GM23338 (cell line): ENCODE measurements around the gene ECE1. TPM values are rescaled to one million over a fixed set of nuclear protein-coding genes. Genes with fewer than 3 reads are reported as not detected.

Experiments
- ATAC-seq: fragments of 200-7000 bp; cut with Tn5 transposase; 3 replicates; pipeline ENCODE4 v1.9.1; 2020
- DNase-seq: peaks from one replicate; pipeline ENCODE4 v3.0.0-alpha.2; 2015; ENCODE audit warnings: low spot score
- H2AFZ ChIP-seq: fragments of 200-600 bp; sonication (generic); 2 replicates; pipeline ENCODE4 v1.8.0; 2016; ENCODE audit warnings: antibody characterized with exemption, mild to moderate bottlenecking, moderate library complexity
- H3F3A ChIP-seq: fragments of 200-600 bp; sonication (generic); replicated peaks from 2 replicates; pipeline ENCODE4 v1.8.0; 2017; ENCODE audit warnings: antibody characterized with exemption, mixed run types, low read depth
- H3K27ac ChIP-seq: fragments of 200-600 bp; sonication (generic); 2 replicates; pipeline ENCODE4 v1.6.1; 2016; ENCODE audit warnings: low read depth
- H3K27me3 ChIP-seq: fragments of 200-600 bp; sonication (generic); 2 replicates; pipeline ENCODE4 v1.8.0; 2016; ENCODE audit warnings: mild to moderate bottlenecking, mixed run types, moderate library complexity; ENCODE audit not compliant: insufficient read depth
- H3K36me3 ChIP-seq: fragments of 200-600 bp; sonication (generic); 2 replicates; pipeline ENCODE4 v1.8.0; 2016; ENCODE audit warnings: mild to moderate bottlenecking; ENCODE audit not compliant: insufficient read depth
- H3K4me1 ChIP-seq: fragments of 200-600 bp; sonication (generic); 2 replicates; pipeline ENCODE4 v1.8.0; 2016; ENCODE audit warnings: mild to moderate bottlenecking, moderate library complexity; ENCODE audit not compliant: insufficient read depth
- H3K4me2 ChIP-seq: fragments of 200-600 bp; sonication (generic); 2 replicates; pipeline ENCODE4 v1.7.1; 2017; ENCODE audit warnings: mixed run types
- H3K4me3 ChIP-seq: fragments of 200-600 bp; sonication (generic); 2 replicates; pipeline ENCODE4 v1.6.1; 2016; ENCODE audit warnings: mixed run types
- H3K79me2 ChIP-seq: fragments of 200-600 bp; sonication (generic); replicated peaks from 2 replicates; pipeline ENCODE4 v1.8.0; 2017; ENCODE audit warnings: mild to moderate bottlenecking; ENCODE audit not compliant: insufficient read depth
- H3K9me2 ChIP-seq: fragments of 200-600 bp; sonication (generic); 2 replicates; pipeline ENCODE4 v1.8.0; 2017; ENCODE audit not compliant: insufficient read depth
- H4K20me1 ChIP-seq: fragments of 200-600 bp; sonication (generic); replicated peaks from 2 replicates; pipeline ENCODE4 v1.8.0; 2017; ENCODE audit warnings: mild to moderate bottlenecking; ENCODE audit not compliant: insufficient read depth
- H3K27ac Mint-ChIP-seq: 2 replicates; pipeline ENCODE4 v1.8.0; 2020; ENCODE audit warnings: inconsistent platforms, mild to moderate bottlenecking, moderate library complexity, mixed read lengths
- H3K27me3 Mint-ChIP-seq: 3 replicates; pipeline ENCODE4 v1.8.0; 2022; ENCODE audit warnings: low read depth, mild to moderate bottlenecking, moderate library complexity, mixed read lengths, inconsistent platforms; ENCODE audit not compliant: insufficient read depth, poor library complexity
- H3K36me3 Mint-ChIP-seq: 3 replicates; pipeline ENCODE4 v1.8.0; 2021; ENCODE audit warnings: low read depth, mild to moderate bottlenecking, inconsistent platforms, moderate library complexity, mixed read lengths
- H3K4me1 Mint-ChIP-seq: 3 replicates; pipeline ENCODE4 v1.8.0; 2020; ENCODE audit warnings: mild to moderate bottlenecking, inconsistent platforms, mixed read lengths
- H3K4me3 Mint-ChIP-seq: 3 replicates; pipeline ENCODE4 v1.8.0; 2021; ENCODE audit warnings: moderate library complexity, mild to moderate bottlenecking, inconsistent platforms, mixed read lengths
- H3K9me3 Mint-ChIP-seq: 3 replicates; pipeline ENCODE4 v1.8.0; 2020; ENCODE audit warnings: moderate library complexity, mild to moderate bottlenecking, inconsistent platforms, mixed read lengths
- CREB1 ChIP-seq: fragments of 250-450 bp; sonication (Bioruptor Pico); IDR thresholded peaks from 2 replicates; pipeline ENCODE4 v1.5.0; 2020; ENCODE audit warnings: low read depth, mild to moderate bottlenecking, moderate library complexity
- EZH2 ChIP-seq: fragments of 200-600 bp; sonication (generic); IDR thresholded peaks from one replicate; pipeline ENCODE4 v1.8.0; 2017; ENCODE audit warnings: antibody characterized with exemption, mild to moderate bottlenecking, low read depth; ENCODE audit not compliant: unreplicated experiment
- NANOG ChIP-seq: IDR thresholded peaks from 2 replicates; pipeline ENCODE4 v1.6.1; 2016; ENCODE audit warnings: antibody characterized with exemption, borderline replicate concordance
- POLR2AphosphoS5 ChIP-seq: IDR thresholded peaks from 2 replicates; pipeline ENCODE4 v1.6.1; 2016; ENCODE audit warnings: antibody characterized with exemption, low read depth
- STAT1 ChIP-seq: IDR thresholded peaks from one replicate; pipeline ENCODE4 v1.6.1; 2016; ENCODE audit warnings: antibody characterized with exemption; ENCODE audit not compliant: unreplicated experiment
- ZNF114 ChIP-seq: fragments of 250-450 bp; sonication (Bioruptor Pico); IDR thresholded peaks from 2 replicates; pipeline ENCODE4 v1.5.0; 2020; ENCODE audit warnings: mild to moderate bottlenecking, moderate library complexity
- ZNF331 ChIP-seq: fragments of 250-450 bp; sonication (Bioruptor Pico); IDR thresholded peaks from 2 replicates; pipeline ENCODE4 v1.5.0; 2020; ENCODE audit warnings: low read depth, mild to moderate bottlenecking, moderate library complexity
- polyA plus RNA-seq: library from polyadenylated mRNA; unstranded; fragments of >200 nt; fragmentation: Nextera tagmentation; extraction: Ambion mirVana; gene quantifications from 2 replicates; pipeline ENCODE4 v1.2.1, GENCODE V29; 2016
- total RNA-seq: library from RNA; depleted of rRNA; stranded (reverse); fragments of >200 nt; shearing (Covaris generic); gene quantifications from 2 replicates; pipeline ENCODE4 v1.2.3, GENCODE V29; 2014
- TF ChIP-seq, protein P1 (sequence below), 2 experiments: fragments of 200-600 bp in 1 of 2; sonication (generic) in 1 of 2; conservative IDR thresholded peaks; 2 replicates each; pipeline versions ENCODE4 v1.5.1 to v1.6.1; 2016 to 2017; ENCODE audit warnings: antibody characterized with exemption in 2 of 2, low read depth in 2 of 2, mild to moderate bottlenecking in 2 of 2, moderate library complexity in 1 of 2
- TF ChIP-seq, protein P2 (sequence below): IDR thresholded peaks from 2 replicates; pipeline ENCODE4 v1.6.1; 2016; ENCODE audit warnings: antibody characterized with exemption
- TF ChIP-seq, protein P3 (sequence below): IDR thresholded peaks from one replicate; pipeline ENCODE4 v1.6.1; 2018; ENCODE audit warnings: antibody characterized with exemption; ENCODE audit not compliant: unreplicated experiment

Gene ECE1
- total and polyA plus RNA-seq, 2 experiments from 2014 or later, result 11.0 to 45.0 TPM

DNA sequence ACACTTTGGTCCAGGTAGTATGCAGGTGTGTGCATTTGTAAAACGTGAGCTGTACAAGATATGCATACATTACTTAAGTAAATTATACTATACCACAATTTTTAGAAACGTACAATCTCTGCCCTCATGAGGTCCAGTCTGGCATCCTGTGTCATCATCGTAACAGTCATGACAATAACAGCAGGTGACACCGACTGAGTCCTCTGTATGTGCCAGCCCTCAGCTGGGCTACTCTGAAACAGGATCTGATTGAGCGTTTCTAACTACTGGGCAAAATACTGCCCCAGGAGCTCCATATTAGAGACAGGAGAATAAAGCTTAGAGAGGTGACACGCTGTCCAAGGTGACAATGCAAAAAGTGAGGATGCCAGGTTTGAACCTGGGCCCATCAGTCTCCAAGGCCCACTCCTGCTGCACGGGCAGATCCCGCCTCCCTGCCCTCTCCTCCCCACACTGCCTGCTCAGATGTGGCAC, 47.2 kb upstream of the ECE1 start (continued):
- TF ChIP-seq, protein P1, sequence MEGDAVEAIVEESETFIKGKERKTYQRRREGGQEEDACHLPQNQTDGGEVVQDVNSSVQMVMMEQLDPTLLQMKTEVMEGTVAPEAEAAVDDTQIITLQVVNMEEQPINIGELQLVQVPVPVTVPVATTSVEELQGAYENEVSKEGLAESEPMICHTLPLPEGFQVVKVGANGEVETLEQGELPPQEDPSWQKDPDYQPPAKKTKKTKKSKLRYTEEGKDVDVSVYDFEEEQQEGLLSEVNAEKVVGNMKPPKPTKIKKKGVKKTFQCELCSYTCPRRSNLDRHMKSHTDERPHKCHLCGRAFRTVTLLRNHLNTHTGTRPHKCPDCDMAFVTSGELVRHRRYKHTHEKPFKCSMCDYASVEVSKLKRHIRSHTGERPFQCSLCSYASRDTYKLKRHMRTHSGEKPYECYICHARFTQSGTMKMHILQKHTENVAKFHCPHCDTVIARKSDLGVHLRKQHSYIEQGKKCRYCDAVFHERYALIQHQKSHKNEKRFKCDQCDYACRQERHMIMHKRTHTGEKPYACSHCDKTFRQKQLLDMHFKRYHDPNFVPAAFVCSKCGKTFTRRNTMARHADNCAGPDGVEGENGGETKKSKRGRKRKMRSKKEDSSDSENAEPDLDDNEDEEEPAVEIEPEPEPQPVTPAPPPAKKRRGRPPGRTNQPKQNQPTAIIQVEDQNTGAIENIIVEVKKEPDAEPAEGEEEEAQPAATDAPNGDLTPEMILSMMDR (conservative IDR thresholded peaks at IDR 0.05; ENCODE audit: low read depth in 2 of 2), result no peak
- no peak for TF ChIP-seq ZNF331 (CRISPR knock-in tag)
- TF ChIP-seq, protein P2, sequence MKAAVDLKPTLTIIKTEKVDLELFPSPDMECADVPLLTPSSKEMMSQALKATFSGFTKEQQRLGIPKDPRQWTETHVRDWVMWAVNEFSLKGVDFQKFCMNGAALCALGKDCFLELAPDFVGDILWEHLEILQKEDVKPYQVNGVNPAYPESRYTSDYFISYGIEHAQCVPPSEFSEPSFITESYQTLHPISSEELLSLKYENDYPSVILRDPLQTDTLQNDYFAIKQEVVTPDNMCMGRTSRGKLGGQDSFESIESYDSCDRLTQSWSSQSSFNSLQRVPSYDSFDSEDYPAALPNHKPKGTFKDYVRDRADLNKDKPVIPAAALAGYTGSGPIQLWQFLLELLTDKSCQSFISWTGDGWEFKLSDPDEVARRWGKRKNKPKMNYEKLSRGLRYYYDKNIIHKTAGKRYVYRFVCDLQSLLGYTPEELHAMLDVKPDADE, result no peak
- TF ChIP-seq STAT1, result no peak

DNA sequence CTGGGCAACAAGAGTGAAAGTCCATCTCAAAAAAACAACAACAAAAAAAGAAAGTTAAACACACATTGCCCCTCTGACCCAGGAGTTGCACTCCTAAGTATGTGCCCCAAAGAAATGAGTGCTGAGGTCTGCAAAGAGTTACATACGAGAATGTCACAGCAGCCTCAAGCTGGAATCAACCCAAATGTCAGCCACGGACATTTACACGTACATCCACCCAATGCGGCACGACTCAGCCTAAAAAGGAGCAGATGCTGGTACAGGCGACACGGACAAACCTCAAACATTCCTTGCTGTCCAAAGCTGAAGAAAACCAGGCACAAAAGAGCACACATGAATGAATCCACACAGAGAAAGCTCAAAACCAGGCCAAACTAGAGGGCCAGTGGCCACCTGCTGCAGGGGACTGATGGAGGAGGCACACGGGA, 46.8 kb upstream of the ECE1 start:
- H3K79me2 ChIP-seq, result peaks cover 40% of the 10 kb centered on the region
- H3K4me3 ChIP-seq, result no peak overlapping the region
- peaks cover 16% of the 10 kb centered on the region for H4K20me1 ChIP-seq
- H3K27ac ChIP-seq, result no peak overlapping the region
- Mint-ChIP-seq H3K4me3 (no peak overlapping the region), H3K27ac (no peak overlapping the region; the same call in 1 of the 2 replicates), H3K36me3 (no peaks in the 10 kb centered on the region), H3K27me3 (peaks cover 9% of the 10 kb centered on the region), H3K9me3 (no peaks in the 10 kb centered on the region), H3K4me1 (peaks cover 52% of the 10 kb centered on the region)
- no peaks in the 10 kb centered on the region for H3K9me2 ChIP-seq
- peaks cover 24% of the 10 kb centered on the region for H3K4me1 ChIP-seq
- H3K36me3 ChIP-seq, result no peaks in the 10 kb centered on the region
- H2AFZ ChIP-seq, result no peak overlapping the region
- no peaks in the 10 kb centered on the region for H3K27me3 ChIP-seq
- H3F3A ChIP-seq, result 0 out of 2 replicates have a peak, but pooled peaks cover 4% of the 10 kb centered on the region
- no peak overlapping the region for H3K4me2 ChIP-seq
- DNase-seq (no peak), ATAC-seq (no peak)
- no peak for TF ChIP-seq EZH2

DNA sequence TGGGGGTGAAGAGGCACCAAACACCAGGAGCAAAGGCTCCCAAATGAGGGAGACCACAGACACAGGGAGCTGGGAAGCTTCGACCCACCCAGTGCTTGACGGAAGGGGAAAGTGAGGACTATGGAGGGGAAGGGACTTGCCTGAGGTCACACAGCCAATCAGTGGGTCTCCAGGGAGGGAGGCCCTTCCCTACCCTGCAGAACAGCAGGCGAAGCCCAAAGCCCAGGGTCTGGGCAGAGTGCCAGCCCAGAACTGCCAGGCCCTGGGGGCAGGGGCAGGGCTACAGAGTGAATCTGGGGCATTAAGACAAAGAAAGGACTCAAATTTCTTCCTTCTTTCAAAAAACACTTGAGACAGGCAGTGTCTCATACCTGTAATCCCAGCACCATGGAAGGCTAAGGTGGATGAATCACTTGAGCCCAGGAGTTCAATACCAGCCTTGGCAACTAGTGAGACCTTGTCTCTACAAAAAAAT, 45.5 kb upstream of the ECE1 start:
- H3K36me3 Mint-ChIP-seq, result no peaks in the 10 kb centered on the region
- Histone ChIP-seq H3F3A (0 out of 2 replicates have a peak, but pooled peaks cover 4% of the 10 kb centered on the region), H3K36me3 (no peaks in the 10 kb centered on the region), H3K79me2 (peaks cover 44% of the 10 kb centered on the region), H2AFZ (no peak overlapping the region), H3K4me2 (no peak overlapping the region), H3K4me1 (peaks cover 30% of the 10 kb centered on the region), H3K9me2 (no peaks in the 10 kb centered on the region), H3K4me3 (no peak overlapping the region), H3K27me3 (no peaks in the 10 kb centered on the region), H3K27ac (no peak overlapping the region), H4K20me1 (peaks cover 11% of the 10 kb centered on the region; the same call in 1 of the 2 replicates)
- H3K27ac Mint-ChIP-seq, result no peak overlapping the region
- ATAC-seq (no peak), DNase-seq (no peak)
- no peak overlapping the region for H3K4me3 Mint-ChIP-seq
- H3K9me3 Mint-ChIP-seq, result no peaks in the 10 kb centered on the region
- peaks cover 61% of the 10 kb centered on the region for H3K4me1 Mint-ChIP-seq
- H3K27me3 Mint-ChIP-seq, result peaks cover 10% of the 10 kb centered on the region
- TF ChIP-seq, protein P1 (conservative IDR thresholded peaks at IDR 0.05; ENCODE audit: low read depth in 2 of 2), result no peak
- TF ChIP-seq CREB1, result no peak
- TF ChIP-seq, protein P2, result no peak
- TF ChIP-seq ZNF331 (CRISPR knock-in tag), result no peak
- TF ChIP-seq EZH2, result no peak
- no peak for TF ChIP-seq NANOG
- TF ChIP-seq, protein P3, sequence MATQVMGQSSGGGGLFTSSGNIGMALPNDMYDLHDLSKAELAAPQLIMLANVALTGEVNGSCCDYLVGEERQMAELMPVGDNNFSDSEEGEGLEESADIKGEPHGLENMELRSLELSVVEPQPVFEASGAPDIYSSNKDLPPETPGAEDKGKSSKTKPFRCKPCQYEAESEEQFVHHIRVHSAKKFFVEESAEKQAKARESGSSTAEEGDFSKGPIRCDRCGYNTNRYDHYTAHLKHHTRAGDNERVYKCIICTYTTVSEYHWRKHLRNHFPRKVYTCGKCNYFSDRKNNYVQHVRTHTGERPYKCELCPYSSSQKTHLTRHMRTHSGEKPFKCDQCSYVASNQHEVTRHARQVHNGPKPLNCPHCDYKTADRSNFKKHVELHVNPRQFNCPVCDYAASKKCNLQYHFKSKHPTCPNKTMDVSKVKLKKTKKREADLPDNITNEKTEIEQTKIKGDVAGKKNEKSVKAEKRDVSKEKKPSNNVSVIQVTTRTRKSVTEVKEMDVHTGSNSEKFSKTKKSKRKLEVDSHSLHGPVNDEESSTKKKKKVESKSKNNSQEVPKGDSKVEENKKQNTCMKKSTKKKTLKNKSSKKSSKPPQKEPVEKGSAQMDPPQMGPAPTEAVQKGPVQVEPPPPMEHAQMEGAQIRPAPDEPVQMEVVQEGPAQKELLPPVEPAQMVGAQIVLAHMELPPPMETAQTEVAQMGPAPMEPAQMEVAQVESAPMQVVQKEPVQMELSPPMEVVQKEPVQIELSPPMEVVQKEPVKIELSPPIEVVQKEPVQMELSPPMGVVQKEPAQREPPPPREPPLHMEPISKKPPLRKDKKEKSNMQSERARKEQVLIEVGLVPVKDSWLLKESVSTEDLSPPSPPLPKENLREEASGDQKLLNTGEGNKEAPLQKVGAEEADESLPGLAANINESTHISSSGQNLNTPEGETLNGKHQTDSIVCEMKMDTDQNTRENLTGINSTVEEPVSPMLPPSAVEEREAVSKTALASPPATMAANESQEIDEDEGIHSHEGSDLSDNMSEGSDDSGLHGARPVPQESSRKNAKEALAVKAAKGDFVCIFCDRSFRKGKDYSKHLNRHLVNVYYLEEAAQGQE, result no peak
- no peak for TF ChIP-seq ZNF114 (CRISPR knock-in tag)
- TF ChIP-seq POLR2AphosphoS5, result no peak
- TF ChIP-seq STAT1, result no peak
